H9 (cell line): ENCODE measurements around the gene CCDC57. TPM values are rescaled to one million over a fixed set of nuclear protein-coding genes. Genes with fewer than 3 reads are reported as not detected.

Experiments used
- DNase-seq: peaks from one replicate; pipeline ENCODE4 v3.0.0-alpha.2; 2017
- H2AFZ ChIP-seq: one replicate; pipeline ENCODE4 v1.6.1; 2013; ENCODE audit warnings: mild to moderate bottlenecking, low read length, control low read depth, moderate library complexity
- H2AK5ac ChIP-seq: 2 replicates; pipeline ENCODE4 v1.6.1; 2013; ENCODE audit warnings: low read length, control low read depth, mixed read lengths; ENCODE audit not compliant: insufficient read length
- H2BK120ac ChIP-seq: one replicate; pipeline ENCODE4 v1.6.1; 2013; ENCODE audit warnings: low read depth, mild to moderate bottlenecking, low read length, control low read depth, inconsistent platforms; ENCODE audit not compliant: poor library complexity, severe bottlenecking
- H2BK12ac ChIP-seq: 2 replicates; pipeline ENCODE4 v1.6.1; 2013; ENCODE audit warnings: low read length, control low read depth, mixed read lengths, low read depth; ENCODE audit not compliant: insufficient read length
- H2BK15ac ChIP-seq: 2 replicates; pipeline ENCODE4 v1.6.1; 2013; ENCODE audit warnings: low read depth, low read length, control low read depth
- H2BK20ac ChIP-seq: one replicate; pipeline ENCODE4 v1.6.1; 2013; ENCODE audit warnings: low read depth, mild to moderate bottlenecking, low read length, control low read depth, inconsistent platforms; ENCODE audit not compliant: poor library complexity, severe bottlenecking
- H2BK5ac ChIP-seq: 2 replicates; pipeline ENCODE4 v1.6.1; 2013; ENCODE audit warnings: low read length, control low read depth, mixed read lengths; ENCODE audit not compliant: insufficient read length
- H3K14ac ChIP-seq: 2 replicates; pipeline ENCODE4 v1.6.1; 2013; ENCODE audit warnings: low read length, control low read depth; ENCODE audit not compliant: insufficient read depth
- H3K18ac ChIP-seq: 2 replicates; pipeline ENCODE4 v1.6.1; 2013; ENCODE audit warnings: low read depth, mild to moderate bottlenecking, mixed read lengths, low read length, control low read depth; ENCODE audit not compliant: insufficient read length
- H3K23ac ChIP-seq: 2 replicates; pipeline ENCODE4 v1.6.1; 2013; ENCODE audit warnings: low read length, control low read depth, mixed read lengths, low read depth; ENCODE audit not compliant: insufficient read length
- H3K23me2 ChIP-seq: 2 replicates; pipeline ENCODE4 v1.6.1; 2013; ENCODE audit warnings: low read depth, mild to moderate bottlenecking, mixed read lengths, low read length, control low read depth; ENCODE audit not compliant: insufficient read length, poor library complexity, severe bottlenecking
- H3K27ac ChIP-seq: 2 replicates; pipeline ENCODE4 v1.5.1; 2013; ENCODE audit warnings: low read length, control low read depth, mixed read lengths, low read depth; ENCODE audit not compliant: insufficient read length
- H3K27me3 ChIP-seq: 2 replicates; pipeline ENCODE4 v1.6.1; 2013; ENCODE audit warnings: low read length, control low read depth, inconsistent platforms; ENCODE audit not compliant: insufficient read depth
- H3K4ac ChIP-seq: 2 replicates; pipeline ENCODE4 v1.6.1; 2013; ENCODE audit warnings: low read depth, mild to moderate bottlenecking, control low read depth, inconsistent platforms, low read length, moderate library complexity
- H3K4me1 ChIP-seq: 2 replicates; pipeline ENCODE4 v1.6.1; 2013; ENCODE audit warnings: low read length, control low read depth, inconsistent platforms; ENCODE audit not compliant: insufficient read depth
- H3K4me2 ChIP-seq: 2 replicates; pipeline ENCODE4 v1.6.1; 2013; ENCODE audit warnings: low read length, control low read depth, mixed read lengths; ENCODE audit not compliant: insufficient read length, insufficient read depth
- H3K56ac ChIP-seq: 2 replicates; pipeline ENCODE4 v1.6.1; 2013; ENCODE audit warnings: low read depth, mild to moderate bottlenecking, mixed read lengths, low read length, control low read depth; ENCODE audit not compliant: insufficient read length
- H3K79me1 ChIP-seq: 2 replicates; pipeline ENCODE4 v1.6.1; 2013; ENCODE audit warnings: low read depth, mild to moderate bottlenecking, moderate library complexity, low read length, control low read depth, inconsistent platforms; ENCODE audit not compliant: insufficient read depth, poor library complexity, severe bottlenecking
- H3K79me2 ChIP-seq: 2 replicates; pipeline ENCODE4 v1.6.1; 2013; ENCODE audit warnings: low read length, control low read depth, inconsistent platforms; ENCODE audit not compliant: insufficient read depth
- H3K9ac ChIP-seq: 2 replicates; pipeline ENCODE4 v1.6.1; 2013; ENCODE audit warnings: low read length, control low read depth, mixed read lengths; ENCODE audit not compliant: insufficient read length; ENCODE audit errors: extremely low read depth
- H3K9me3 ChIP-seq: one replicate; pipeline ENCODE4 v1.6.1; 2013; ENCODE audit warnings: low read depth, low read length, inconsistent platforms; ENCODE audit not compliant: control insufficient read depth
- H3T11ph ChIP-seq: one replicate; pipeline ENCODE4 v1.6.1; 2013; ENCODE audit warnings: mild to moderate bottlenecking, low read length, control low read depth, inconsistent platforms
- H4K20me1 ChIP-seq: one replicate; pipeline ENCODE4 v1.6.1; 2013; ENCODE audit not compliant: control insufficient read depth, insufficient read length, insufficient read depth
- H4K5ac ChIP-seq: 2 replicates; pipeline ENCODE4 v1.6.1; 2013; ENCODE audit warnings: low read depth, mild to moderate bottlenecking, mixed read lengths, low read length, control low read depth; ENCODE audit not compliant: insufficient read length
- H4K8ac ChIP-seq: replicated peaks from 2 replicates; pipeline ENCODE4 v1.6.1; 2013; ENCODE audit warnings: low read length, control low read depth, mixed read lengths, low read depth; ENCODE audit not compliant: insufficient read length
- H4K91ac ChIP-seq: 2 replicates; pipeline ENCODE4 v1.6.1; 2013; ENCODE audit warnings: low read depth, mild to moderate bottlenecking, moderate library complexity, mixed read lengths, low read length, control low read depth; ENCODE audit not compliant: insufficient read length
- H3K27ac Mint-ChIP-seq, 3 experiments: 2 replicates in 2 of 3; 3 replicates in 1 of 3; pipeline ENCODE4 v1.8.0; 2020 to 2021; ENCODE audit warnings: mixed read lengths in 3 of 3, mild to moderate bottlenecking in 1 of 3, moderate library complexity in 1 of 3
- H3K27me3 Mint-ChIP-seq: 2 replicates; pipeline ENCODE4 v1.8.0; 2021; ENCODE audit warnings: low read depth, mild to moderate bottlenecking, moderate library complexity, mixed read lengths
- H3K36me3 Mint-ChIP-seq, 3 experiments: 2 replicates in 2 of 3; 3 replicates in 1 of 3; pipeline ENCODE4 v1.8.0; 2020 to 2021; ENCODE audit warnings: low read depth in 3 of 3, mixed read lengths in 3 of 3; ENCODE audit not compliant: insufficient read depth in 1 of 3
- H3K4me1 Mint-ChIP-seq, 2 experiments: 2 replicates each; pipeline ENCODE4 v1.8.0; 2020; ENCODE audit warnings: mixed read lengths in 2 of 2
- H3K4me3 Mint-ChIP-seq, 2 experiments: 2 replicates in 1 of 2; 3 replicates in 1 of 2; pipeline ENCODE4 v1.8.0; 2020 to 2021; ENCODE audit warnings: mild to moderate bottlenecking in 2 of 2, mixed read lengths in 2 of 2, moderate library complexity in 1 of 2
- H3K9me3 Mint-ChIP-seq, 2 experiments: 2 replicates in 1 of 2; 3 replicates in 1 of 2; pipeline ENCODE4 v1.8.0; 2020; ENCODE audit warnings: mild to moderate bottlenecking in 2 of 2, mixed read lengths in 2 of 2, moderate library complexity in 1 of 2
- WGBS: extraction: QIAGEN DNeasy Blood & Tissue Kit; methylation state at CpG from one replicate; pipeline ENCODE4 v1.1.7; 2013; ENCODE audit warnings: missing lambda C conversion rate, low lambda C conversion rate, mixed read lengths; ENCODE audit not compliant: insufficient read length; ENCODE audit errors: extremely low coverage; 5-methylcytosine and 5-hydroxymethylcytosine counted together
- total RNA-seq: library from RNA; stranded (reverse); gene quantifications from 2 replicates; pipeline ENCODE4 v1.2.1, GENCODE V29; 2021
- TF ChIP-seq, protein P1 (sequence below): fragments of 200-600 bp; sonication (generic); conservative IDR thresholded peaks from 3 replicates; pipeline ENCODE4 v1.8.0; 2021; ENCODE audit warnings: antibody characterized with exemption, mild to moderate bottlenecking

CCDC57 gene
- total RNA-seq, 1 experiment from 2014 or later: 11.0 TPM

DNA sequence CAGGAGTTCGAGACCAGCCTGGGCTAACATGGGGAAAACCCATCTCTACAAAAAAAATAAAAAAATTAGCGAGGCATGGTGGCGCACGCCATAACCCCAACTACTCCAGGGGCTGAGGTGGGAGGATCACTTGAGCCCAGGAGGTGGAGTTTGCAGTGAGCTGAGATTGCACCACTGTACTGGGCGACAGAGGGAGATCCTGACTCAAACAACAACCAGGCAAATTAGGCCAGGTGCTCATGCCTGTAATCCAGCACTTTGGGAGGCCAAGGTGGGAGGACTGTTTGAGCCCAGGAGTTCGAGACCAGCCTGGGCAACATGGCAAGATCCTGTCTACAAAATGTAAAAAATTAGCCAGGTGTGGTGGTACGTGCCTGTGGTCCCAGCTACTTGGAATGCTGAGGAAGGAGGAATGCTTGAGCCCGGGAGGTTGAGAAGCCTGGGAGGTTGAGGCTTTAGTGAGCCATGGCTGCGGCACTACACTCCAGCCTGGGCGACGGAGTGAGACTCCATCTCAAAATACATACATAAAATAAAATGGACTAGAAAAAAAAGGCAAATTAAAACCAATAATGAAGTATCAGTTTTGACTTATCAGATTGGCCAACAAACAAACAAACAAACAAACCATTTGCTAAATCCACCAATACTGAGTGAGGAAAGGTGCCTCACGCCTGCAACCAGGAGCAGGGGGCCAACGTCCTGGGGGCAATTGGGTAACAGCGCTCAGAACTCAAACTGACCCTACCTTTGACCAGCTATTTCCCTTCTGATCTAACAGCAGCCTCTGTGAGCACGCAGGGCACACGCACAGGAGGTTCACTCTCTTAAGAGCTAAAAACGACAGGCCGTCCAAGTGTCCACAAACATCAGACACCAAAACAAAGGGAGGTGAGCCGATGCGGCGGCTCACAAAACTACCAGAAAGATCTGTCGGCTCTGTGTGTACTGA lies 95.2 kb downstream of the CCDC57 start:
- Mint-ChIP-seq H3K27me3 (peaks cover 44% of the 10 kb centered on the region), H3K4me1 (peaks cover 16 to 35% of the 10 kb centered on the region in 2 experiments), H3K4me3 (no peak overlapping the region), H3K9me3 (no peaks in the 10 kb centered on the region), H3K27ac (no peak overlapping the region), H3K36me3 (no peaks in the 10 kb centered on the region; a peak in 1 of 7 replicates)
- no peaks in the 10 kb centered on the region for H3K4me1 ChIP-seq
- H2BK120ac ChIP-seq: no peak overlapping the region
- H3K27ac ChIP-seq: no peak overlapping the region
- no peaks in the 10 kb centered on the region for H3K27me3 ChIP-seq
- no peaks in the 10 kb centered on the region for H3K79me2 ChIP-seq
- no peak overlapping the region for H2BK15ac ChIP-seq
- no peak overlapping the region for H3K18ac ChIP-seq
- H4K91ac ChIP-seq: no peak overlapping the region
- TF ChIP-seq, protein P1, sequence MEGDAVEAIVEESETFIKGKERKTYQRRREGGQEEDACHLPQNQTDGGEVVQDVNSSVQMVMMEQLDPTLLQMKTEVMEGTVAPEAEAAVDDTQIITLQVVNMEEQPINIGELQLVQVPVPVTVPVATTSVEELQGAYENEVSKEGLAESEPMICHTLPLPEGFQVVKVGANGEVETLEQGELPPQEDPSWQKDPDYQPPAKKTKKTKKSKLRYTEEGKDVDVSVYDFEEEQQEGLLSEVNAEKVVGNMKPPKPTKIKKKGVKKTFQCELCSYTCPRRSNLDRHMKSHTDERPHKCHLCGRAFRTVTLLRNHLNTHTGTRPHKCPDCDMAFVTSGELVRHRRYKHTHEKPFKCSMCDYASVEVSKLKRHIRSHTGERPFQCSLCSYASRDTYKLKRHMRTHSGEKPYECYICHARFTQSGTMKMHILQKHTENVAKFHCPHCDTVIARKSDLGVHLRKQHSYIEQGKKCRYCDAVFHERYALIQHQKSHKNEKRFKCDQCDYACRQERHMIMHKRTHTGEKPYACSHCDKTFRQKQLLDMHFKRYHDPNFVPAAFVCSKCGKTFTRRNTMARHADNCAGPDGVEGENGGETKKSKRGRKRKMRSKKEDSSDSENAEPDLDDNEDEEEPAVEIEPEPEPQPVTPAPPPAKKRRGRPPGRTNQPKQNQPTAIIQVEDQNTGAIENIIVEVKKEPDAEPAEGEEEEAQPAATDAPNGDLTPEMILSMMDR: no peak
- no peak overlapping the region for H3K56ac ChIP-seq
- no peaks in the 10 kb centered on the region for H3K79me1 ChIP-seq
- no peak overlapping the region for H2BK5ac ChIP-seq
- H3K9ac ChIP-seq: no peak overlapping the region
- no peak overlapping the region for H3K4ac ChIP-seq
- H2AK5ac ChIP-seq: no peak overlapping the region
- no peak overlapping the region for H2BK20ac ChIP-seq
- peak; percentile 26 for DNase-seq
- H3K4me2 ChIP-seq: no peak overlapping the region
- no peak overlapping the region for H3K14ac ChIP-seq
- no peak overlapping the region for H2BK12ac ChIP-seq
- no peaks in the 10 kb centered on the region for H3K9me3 ChIP-seq
- peaks cover 3% of the 10 kb centered on the region for H4K20me1 ChIP-seq
- H2AFZ ChIP-seq: no peak overlapping the region
- no peak overlapping the region for H3T11ph ChIP-seq
- no peak overlapping the region for H4K8ac ChIP-seq
- no CpG with 5 or more reads among the region's 22 CpGs for WGBS
- H3K23me2 ChIP-seq: no peaks in the 10 kb centered on the region
- no peak overlapping the region for H4K5ac ChIP-seq
- H3K23ac ChIP-seq: no peak overlapping the region
